HG03342 (cell line): ENCODE data around the gene FRMPD4.
A peak's percentile ranks its signal among the peaks of the same experiment; 100 is the strongest.

Experiments
- ATAC-seq: cut with Tn5 transposase; IDR thresholded peaks from one replicate; pipeline ENCODE4 v1.9.1; 2021; ENCODE audit warnings: mild to moderate bottlenecking, moderate library complexity; ENCODE audit not compliant: unreplicated experiment

FRMPD4 gene

DNA sequence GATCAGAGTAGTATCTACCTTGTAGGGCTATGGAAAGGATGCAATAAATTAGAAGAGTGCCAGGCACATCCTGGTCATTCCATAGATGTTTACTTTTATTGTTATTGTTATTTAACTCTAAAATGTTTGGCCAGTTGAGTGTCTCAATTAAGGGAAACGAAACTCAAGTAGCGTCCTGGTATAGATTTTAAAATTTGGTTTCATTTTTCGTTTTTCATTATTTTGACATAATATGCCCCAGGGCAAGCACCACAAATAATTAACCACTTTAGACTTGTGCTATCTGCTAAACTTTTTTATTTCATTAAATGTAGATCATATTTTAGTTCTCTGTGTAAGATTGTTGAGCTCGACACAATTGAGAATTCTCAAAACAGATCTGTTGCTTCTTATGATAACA lies 473.2 kb downstream of the FRMPD4 start:
- ATAC-seq, result peak; percentile 56

- ATAC-seq, result no peak
Measured at GRCh38 chrX:12614266-12614665, 476.0 kb downstream of the FRMPD4 start.

DNA sequence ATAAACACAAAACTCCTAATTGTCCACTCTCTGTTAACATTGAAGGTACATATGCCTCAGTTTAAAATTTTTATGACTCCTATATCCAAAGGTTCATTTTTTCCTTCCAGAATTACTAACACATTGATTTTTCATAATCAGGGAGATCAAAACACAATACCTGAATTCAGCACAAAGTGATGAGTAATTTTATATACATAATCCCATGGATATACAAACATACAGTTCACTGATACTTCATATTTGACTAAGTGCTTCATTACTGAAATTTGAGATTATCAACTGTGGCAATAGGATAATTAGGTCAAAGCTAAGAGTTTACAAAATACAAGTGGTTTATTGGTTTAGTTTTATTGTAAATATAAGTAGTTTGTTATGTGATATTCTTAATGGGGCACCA lies 476.8 kb downstream of the FRMPD4 start:
- ATAC-seq, result no peak

- no peak for ATAC-seq
Measured at GRCh38 chrX:12617241-12617640, 479.0 kb downstream of the FRMPD4 start.

GRCh38 chrX:12647230-12647629 lies 509.0 kb downstream of the FRMPD4 start:
- ATAC-seq, result no peak

GRCh38 chrX:12648995-12649394 lies 510.7 kb downstream of the FRMPD4 start:
- no peak for ATAC-seq

DNA sequence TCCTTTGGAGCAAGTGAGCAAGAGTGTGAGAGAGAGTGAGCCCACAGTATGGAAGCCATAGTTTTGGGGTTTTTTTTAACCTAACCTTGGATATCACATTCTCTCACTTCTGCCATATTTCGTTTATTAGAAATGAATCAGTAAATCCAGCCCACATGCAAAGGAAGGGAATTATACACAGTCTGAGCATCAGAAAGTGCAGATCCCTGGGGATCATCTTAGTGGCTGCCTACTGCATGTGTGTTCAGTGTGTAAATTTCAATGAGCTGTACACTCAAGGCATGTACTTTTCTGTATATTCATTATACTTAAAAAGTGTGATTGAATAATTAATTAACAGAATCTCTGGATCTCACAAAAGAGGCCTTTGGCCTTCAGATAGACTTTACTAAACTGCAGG lies 519.2 kb downstream of the FRMPD4 start:
- ATAC-seq, result no peak

DNA sequence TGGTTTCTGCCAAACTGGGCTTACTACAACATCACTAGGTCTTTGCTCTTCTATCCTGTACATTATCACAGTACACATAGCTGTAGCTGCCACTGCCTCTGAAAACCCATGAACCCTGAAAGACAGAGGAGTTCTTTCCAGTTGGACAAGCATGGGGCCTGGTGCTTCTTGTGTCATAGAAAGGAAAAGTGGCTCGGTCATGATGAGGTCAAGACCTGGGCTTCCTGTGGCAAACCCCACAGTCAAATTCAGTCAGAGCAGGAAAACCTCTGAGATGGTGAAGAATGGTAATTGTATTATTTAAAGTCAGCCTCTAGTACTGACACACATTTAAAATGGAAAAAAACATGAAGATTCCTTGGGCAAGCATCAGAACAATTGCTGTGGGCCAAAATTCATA lies 519.6 kb downstream of the FRMPD4 start:
- ATAC-seq, result peak; percentile 85

- no peak for ATAC-seq
Measured at GRCh38 chrX:12661464-12661863, 523.2 kb downstream of the FRMPD4 start.

- no peak for ATAC-seq
Measured at GRCh38 chrX:12672367-12673106, 534.3 kb downstream of the FRMPD4 start.

DNA sequence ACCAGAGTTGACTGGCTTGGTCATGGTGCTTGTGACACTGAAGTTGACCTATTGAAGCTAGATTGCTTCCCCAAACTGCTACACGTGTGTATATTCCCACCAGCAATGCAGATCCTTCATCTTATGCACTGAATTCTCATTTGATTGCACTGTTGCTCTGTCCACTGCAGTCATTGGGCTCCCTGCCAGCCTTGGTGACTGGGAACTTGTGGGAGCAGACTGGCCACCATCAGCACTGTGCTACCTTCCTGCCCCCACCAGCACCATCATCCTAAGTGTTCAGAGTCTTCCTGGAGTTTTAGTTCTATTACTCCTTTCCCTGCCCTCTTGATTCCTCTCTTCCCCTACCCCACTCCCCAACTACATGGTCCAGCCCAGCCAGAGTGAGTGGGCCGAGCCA lies 535.2 kb downstream of the FRMPD4 start:
- no peak for ATAC-seq

GRCh38 chrX:12679522-12679921 lies 541.2 kb downstream of the FRMPD4 start:
- no peak for ATAC-seq

GRCh38 chrX:12681047-12681446 lies 542.8 kb downstream of the FRMPD4 start:
- no peak for ATAC-seq

DNA sequence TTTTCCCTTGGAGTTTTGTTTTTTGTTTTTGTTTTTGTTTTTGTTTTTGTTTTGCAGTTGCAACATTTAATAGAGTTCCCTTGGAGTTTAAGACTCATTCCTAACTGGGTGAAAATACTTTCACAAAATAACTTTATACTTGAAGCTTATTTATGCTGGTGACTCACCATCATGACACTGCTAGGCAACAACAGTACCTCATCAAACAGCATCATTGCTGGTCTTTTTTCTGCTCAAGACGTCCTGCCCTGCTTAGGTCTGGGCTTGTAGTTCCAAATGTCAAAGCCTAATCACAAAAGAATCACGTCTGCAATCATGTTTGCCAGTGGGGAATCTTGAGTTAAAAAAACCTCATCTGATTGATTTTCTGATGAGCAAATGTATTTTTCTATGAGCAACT lies 547.3 kb downstream of the FRMPD4 start:
- ATAC-seq, result no peak

GRCh38 chrX:12686331-12686730 lies 548.1 kb downstream of the FRMPD4 start:
- ATAC-seq, result no peak

- no peak for ATAC-seq
Measured at GRCh38 chrX:12690646-12691045, 552.4 kb downstream of the FRMPD4 start.

DNA sequence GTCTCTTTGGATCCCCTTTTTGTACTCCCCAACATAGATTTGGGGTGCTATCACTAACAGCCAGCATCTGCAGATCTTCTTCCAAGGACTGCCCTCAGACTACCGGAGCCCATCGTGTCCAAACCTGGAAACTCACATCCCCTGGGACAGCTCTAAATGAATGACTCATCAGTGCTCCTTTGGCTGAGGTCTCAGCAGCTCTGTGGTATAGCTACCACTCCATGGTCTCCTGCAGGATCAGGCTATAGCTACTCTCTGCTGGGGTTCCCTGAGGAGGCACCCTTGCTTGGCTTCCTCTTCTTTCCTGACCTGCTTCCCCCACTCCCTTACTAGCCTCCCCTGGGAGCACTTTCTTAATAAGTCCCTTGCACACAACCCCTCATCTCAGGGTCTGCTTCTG lies 555.5 kb downstream of the FRMPD4 start:
- ATAC-seq, result no peak

- ATAC-seq, result no peak
Measured at GRCh38 chrX:12700745-12701144, 562.5 kb downstream of the FRMPD4 start.

DNA sequence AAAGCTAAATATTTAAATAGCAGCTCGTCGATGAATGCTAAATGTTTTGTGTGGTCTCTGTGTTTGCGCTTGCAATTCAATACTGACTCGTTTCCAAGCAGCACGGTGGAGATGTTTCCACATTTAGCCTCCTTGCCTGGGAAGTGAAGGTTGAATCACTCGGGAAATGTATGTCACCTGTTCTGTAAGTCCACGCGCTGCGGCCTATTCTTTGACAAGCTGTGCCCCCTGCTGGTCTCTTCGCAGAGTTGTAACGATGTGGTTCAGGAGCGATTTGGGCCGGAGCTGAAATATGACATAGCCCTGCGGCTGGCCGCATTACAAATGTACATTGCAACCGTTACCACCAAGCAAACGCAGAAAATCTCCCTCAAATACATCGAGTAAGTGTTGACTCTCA lies 563.4 kb downstream of the FRMPD4 start:
- ATAC-seq, result peak; percentile 79

DNA sequence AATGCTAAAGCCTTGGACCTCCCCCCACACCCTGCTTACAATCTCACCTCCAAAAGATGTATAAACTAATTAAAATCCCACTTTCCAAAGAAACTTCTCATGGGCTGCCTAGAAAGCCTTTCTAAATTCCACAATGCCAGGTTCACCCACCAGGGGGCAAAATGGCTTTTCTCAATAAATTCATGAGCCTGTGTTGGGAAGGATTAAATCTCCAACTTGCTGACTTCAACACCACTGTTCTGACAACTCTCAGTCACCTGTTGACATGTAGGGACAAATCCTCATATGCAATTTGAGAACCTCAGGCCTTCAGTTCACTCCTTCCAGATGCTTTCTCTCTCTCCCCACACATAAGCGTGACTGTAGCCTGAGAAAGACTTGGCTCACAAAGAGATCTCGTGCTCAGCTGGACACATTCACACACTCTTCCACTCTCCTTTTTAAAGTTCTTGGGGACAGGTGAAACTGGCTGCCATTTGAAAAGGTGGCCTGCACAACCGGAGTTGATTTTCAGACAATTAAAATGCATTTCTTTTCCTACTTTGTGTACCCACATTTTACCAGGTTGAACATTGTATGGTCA lies 564.3 kb downstream of the FRMPD4 start:
- no peak for ATAC-seq

- ATAC-seq, result no peak
Measured at GRCh38 chrX:12704706-12705105, 566.4 kb downstream of the FRMPD4 start.

DNA sequence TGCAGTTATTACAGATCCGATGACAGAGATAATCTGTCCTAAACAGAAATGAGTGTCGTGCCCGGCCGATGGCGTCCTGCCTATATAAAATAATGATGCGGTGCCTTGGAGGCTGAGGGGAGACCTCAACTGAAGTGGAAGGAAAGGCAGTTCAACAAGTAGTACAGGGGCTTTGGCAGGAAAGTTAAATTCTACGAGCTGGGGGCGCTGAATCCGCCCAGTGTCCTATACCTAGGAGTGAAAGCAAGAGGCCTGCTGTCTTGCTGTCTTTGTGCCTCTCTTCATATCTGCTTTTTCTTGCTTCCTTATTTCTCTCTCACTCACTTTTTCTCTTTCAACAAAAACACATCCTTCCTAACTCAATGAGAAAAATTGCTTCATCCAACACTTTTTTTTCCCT lies 570.8 kb downstream of the FRMPD4 start:
- no peak for ATAC-seq
